ENCODE measurements around the gene EPHB3.

DNA sequence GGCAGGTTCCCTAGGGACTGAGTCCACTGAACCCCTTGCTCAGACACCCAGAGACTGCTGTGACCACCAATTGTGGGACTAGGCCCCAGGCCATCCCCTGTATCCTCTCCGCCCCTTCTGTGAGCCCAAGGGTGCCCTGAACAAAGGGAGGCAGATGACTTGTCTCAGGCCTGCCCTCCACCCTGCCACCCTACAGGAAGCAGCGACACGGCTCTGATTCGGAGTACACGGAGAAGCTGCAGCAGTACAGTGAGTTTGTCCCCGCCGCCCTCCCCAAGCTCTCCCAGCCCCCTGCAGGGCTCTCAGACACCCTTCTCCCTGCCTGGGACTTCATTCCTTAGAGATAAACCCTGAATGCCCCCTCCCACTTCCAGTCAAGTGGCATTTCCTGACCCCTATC lies 16.6 kb downstream of the EPHB3 start:
- TF ChIP-seq CTCF (IDR thresholded peaks at IDR 0.05; ENCODE audit: low read length): no peak
- TF ChIP-seq EZH2 (IDR thresholded peaks at IDR 0.05; ENCODE audit: borderline replicate concordance, low read length): no peak

All from OCI-LY1 (cell line).